ENCODE data around the gene COL1A2.
A peak's percentile ranks its signal among the peaks of the same experiment; 100 is the strongest.

The COL1A2 gene

GRCh38 chr7:94382746-94383145 is 11.9 kb upstream of the COL1A2 start:
- DNase-seq (ENCODE audit: low spot score), result no peak

GRCh38 chr7:94384315-94384714 is 10.4 kb upstream of the COL1A2 start:
- no peak for DNase-seq (ENCODE audit: low spot score)

GRCh38 chr7:94386416-94386815 is 8.3 kb upstream of the COL1A2 start:
- no peak for DNase-seq (ENCODE audit: low spot score)

- DNase-seq (ENCODE audit: low spot score), result no peak
Observed at GRCh38 chr7:94388540-94388939, 6.2 kb upstream of the COL1A2 start.

GRCh38 chr7:94389381-94389780 is 5.3 kb upstream of the COL1A2 start:
- DNase-seq (ENCODE audit: low spot score), result no peak

GRCh38 chr7:94391726-94392392 is 2.8 kb upstream of the COL1A2 start:
- peak; percentile 69 for DNase-seq (ENCODE audit: low spot score)

GRCh38 chr7:94392393-94392786 is 2.3 kb upstream of the COL1A2 start:
- DNase-seq (ENCODE audit: low spot score), result no peak

GRCh38 chr7:94393246-94394108 is 1.2 kb upstream of the COL1A2 start:
- DNase-seq (ENCODE audit: low spot score), result no peak

GRCh38 chr7:94394109-94394436 is 622 bp upstream of the COL1A2 start:
- peak; percentile 63 for DNase-seq (ENCODE audit: low spot score)

GRCh38 chr7:94395141-94396036 is 694 bp downstream of the COL1A2 start:
- no peak for DNase-seq (ENCODE audit: low spot score)

GRCh38 chr7:94396037-94396431 is 1.3 kb downstream of the COL1A2 start:
- DNase-seq (ENCODE audit: low spot score), result no peak

- DNase-seq (ENCODE audit: low spot score), result no peak
Observed at GRCh38 chr7:94396596-94396995, 1.9 kb downstream of the COL1A2 start.

- DNase-seq (ENCODE audit: low spot score), result no peak
Observed at GRCh38 chr7:94397722-94398121, 3.0 kb downstream of the COL1A2 start.

GRCh38 chr7:94398841-94399240 is 4.1 kb downstream of the COL1A2 start:
- DNase-seq (ENCODE audit: low spot score), result no peak

GRCh38 chr7:94400022-94400421 is 5.3 kb downstream of the COL1A2 start:
- DNase-seq (ENCODE audit: low spot score), result no peak

GRCh38 chr7:94400643-94401427 is 6.1 kb downstream of the COL1A2 start:
- DNase-seq (ENCODE audit: low spot score), result no peak

- no peak for DNase-seq (ENCODE audit: low spot score)
Observed at GRCh38 chr7:94401428-94401814, 6.7 kb downstream of the COL1A2 start.

GRCh38 chr7:94403546-94403945 is 8.9 kb downstream of the COL1A2 start:
- no peak for DNase-seq (ENCODE audit: low spot score)

GRCh38 chr7:94405506-94405905 is 10.8 kb downstream of the COL1A2 start:
- no peak for DNase-seq (ENCODE audit: low spot score)

GRCh38 chr7:94406696-94407095 is 12.0 kb downstream of the COL1A2 start:
- no peak for DNase-seq (ENCODE audit: low spot score)

GRCh38 chr7:94409200-94409948 is 14.7 kb downstream of the COL1A2 start:
- no peak for DNase-seq (ENCODE audit: low spot score)

Data from AG08395 (cell line).